Measurements from ENCODE around the gene ANKRD34A.
A peak's percentile ranks its signal among the peaks of the same experiment; 100 is the strongest.

ANKRD34A gene

DNA sequence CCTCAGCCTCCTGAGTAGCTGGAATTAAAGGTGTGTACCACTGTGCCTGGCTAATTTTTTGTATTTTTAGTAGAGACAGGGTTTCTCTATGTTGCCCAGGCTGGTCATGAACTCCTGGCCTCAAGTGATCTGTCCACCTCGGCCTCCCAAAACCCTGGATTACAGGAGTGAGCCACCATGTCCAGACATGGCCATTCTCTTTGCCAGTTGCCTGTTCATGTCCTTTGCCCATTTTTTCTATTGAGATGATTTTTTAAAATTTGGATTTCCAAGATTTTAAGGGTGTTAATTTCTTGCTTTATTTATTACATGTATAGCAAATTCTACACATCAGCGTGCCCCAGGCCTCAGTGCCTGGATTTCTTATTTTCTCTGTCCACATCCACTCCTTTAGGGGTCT is 2.9 kb upstream of the ANKRD34A start:
- no peak for DNase-seq (ENCODE audit: low spot score)

- no peak for DNase-seq (ENCODE audit: low spot score)
These were observed 857 bp upstream of the ANKRD34A start for GRCh38 chr1:145965119-145965744.

DNA sequence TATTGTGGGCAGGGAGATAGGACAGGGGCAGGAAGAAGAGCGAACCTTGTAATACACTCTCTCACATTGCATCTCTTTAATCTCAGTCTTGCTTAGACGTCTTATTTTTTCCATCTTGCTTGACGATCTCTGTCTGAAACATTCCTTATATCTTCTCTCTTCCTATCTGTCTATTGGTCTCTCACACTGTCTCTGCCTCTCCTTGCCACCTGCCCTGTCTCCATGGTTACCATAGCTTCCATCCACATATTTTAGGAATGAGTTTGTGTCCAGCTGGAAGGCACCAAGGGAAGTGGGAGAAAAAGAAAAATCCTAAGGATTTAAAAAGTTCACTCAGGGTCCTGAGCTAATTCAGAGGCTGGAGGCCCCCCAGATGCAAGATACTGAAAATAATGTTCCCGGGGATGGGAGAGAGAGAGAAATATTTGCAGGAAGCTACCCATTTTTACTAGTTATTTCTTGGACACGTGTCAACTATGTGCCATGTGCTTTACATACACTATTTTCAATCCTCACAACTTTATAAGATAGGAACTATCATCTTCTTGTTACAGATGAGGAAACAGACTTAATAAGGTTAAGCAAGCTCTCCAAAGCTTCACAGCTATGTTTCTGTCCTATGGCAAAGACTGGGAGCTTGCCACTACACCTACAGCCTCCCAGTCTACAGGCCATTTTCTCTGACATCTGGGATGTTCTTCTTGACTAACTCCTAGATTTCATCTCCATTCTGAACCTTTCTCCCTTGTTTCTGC is 933 bp downstream of the ANKRD34A start:
- DNase-seq (ENCODE audit: low spot score), result peak; percentile 57

- DNase-seq (ENCODE audit: low spot score), result no peak
These were observed 1.9 kb downstream of the ANKRD34A start for GRCh38 chr1:145962157-145963102.

DNA sequence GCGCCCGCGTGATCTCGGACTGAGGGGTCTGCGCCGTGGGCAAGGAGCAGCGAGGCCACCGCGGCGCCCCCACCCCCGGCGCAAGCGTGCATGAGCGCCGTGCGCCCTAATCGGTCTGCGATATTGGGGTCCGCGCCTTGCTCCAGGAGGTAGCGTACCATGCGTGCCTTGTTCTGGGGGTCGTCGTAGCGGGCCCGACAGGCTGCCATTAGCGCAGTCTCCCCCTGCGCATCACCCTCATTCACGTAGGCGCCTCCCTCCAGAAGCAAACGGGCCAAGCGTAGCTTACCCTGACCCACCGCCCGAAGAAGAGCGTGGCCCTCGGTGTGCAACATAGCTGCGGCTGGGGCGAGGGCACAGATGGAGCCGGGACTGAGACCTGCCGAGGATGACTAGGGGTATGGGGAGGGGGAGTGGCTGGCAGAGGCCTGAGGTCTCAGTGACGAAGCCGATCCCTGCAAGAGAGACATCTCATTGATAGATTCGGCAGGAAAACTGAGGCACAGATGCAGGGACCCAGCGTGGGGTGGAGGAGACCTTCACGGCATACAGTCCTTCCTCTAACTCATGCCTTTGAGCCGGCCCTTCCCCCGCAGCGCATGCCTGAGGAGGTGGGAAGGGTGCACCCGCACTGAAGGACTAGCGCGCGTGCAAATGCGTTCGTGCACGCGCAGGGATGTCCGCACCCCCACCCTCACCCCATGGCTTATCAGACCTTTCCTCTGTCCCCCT is 2.8 kb downstream of the ANKRD34A start:
- DNase-seq (ENCODE audit: low spot score), result no peak

- no peak for DNase-seq (ENCODE audit: low spot score)
These were observed 3.3 kb downstream of the ANKRD34A start for GRCh38 chr1:145961109-145961424.

DNA sequence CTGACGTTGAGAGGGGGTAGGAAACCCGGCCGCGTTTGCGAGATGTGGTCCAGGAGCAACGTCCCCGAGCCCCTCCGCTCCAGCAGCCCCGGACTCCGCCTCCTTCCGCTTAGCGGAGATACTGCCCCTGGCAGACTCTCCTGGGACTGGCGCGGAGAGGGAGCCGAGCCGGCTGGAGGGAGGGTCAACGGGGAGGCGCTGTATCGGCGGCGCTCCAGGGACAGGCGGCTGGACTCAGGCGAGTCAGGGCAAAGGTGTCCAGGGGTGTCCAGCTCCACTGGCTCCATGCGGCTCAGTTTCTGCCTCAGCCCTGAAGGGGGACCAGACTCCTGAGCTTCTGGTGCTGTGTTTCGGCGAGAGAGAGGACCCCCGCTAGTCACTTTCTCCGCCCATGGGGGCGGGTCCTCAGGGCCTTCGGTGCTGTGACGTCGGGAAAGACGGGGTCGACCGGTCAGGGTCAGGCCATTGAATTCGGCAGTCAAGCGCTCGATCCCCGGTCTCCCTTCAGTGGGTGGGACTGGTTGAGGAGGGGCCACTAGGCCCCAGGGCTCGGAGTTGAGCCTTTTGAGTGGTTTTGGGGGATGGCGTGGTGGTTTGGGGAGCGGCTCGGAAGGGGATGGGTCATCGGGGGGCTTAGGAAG is 3.8 kb downstream of the ANKRD34A start:
- DNase-seq (ENCODE audit: low spot score), result no peak

DNA sequence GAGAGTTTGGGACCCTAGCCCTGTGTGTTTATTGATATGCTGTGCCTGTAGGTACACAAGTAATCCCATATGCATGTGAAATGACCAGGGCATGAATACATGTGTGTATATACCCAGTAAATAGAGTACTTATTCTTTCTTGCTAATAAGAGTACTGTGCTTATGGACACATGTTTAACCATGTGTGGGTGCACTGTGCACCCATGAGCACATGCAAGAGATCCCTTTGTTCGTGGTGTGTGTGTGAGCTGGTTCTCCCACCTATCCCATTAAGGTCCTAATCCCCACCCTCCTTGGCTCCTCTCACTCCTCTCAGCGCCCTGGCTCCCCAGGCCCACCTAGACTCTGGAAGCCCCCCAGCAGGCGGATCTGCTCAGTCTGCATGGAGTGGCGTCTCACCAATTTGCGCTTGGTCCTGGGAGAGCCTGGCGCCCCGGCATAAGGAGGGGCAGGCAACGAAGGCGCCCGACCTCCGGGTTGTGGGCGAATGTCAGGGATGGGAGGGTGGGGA is 4.4 kb downstream of the ANKRD34A start:
- DNase-seq (ENCODE audit: low spot score), result no peak

DNA sequence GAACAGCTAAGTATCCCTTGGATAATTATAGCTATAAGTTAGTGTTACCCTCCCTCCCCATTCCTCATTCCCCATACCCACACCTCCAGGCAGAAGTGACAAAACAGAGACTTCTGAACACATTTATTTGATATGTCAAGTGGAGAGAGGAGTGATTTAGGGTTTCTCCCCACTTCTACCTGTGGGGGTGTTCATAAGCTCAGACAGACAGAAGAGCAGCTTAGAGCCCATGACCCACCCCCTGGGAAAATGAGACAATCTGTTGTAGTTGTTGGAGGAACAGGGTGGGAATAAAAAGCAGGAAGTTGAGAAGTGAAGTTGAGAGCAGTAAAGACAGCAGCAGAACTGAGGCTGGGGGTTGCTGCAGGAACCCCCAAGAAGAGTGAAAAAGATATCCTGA is 5.0 kb downstream of the ANKRD34A start:
- no peak for DNase-seq (ENCODE audit: low spot score)

DNA sequence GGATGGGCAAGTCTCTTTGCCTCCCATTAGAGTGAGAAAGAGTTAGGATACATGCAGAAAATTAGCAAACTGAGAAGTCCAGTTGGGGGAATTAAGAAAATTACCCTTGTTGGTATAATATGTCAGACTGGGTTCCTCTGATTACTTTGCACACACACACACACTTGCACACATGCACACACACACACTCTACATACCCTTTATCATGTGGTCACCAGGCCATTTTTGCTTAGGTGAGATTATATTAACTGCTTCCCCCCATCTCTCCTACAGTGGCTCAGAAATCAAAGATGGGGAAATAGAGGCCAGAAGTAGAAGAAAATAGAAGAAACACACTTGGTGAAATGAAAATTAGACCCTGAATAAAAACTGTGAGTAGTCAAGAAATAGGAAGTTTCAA is 5.6 kb downstream of the ANKRD34A start:
- no peak for DNase-seq (ENCODE audit: low spot score)

DNA sequence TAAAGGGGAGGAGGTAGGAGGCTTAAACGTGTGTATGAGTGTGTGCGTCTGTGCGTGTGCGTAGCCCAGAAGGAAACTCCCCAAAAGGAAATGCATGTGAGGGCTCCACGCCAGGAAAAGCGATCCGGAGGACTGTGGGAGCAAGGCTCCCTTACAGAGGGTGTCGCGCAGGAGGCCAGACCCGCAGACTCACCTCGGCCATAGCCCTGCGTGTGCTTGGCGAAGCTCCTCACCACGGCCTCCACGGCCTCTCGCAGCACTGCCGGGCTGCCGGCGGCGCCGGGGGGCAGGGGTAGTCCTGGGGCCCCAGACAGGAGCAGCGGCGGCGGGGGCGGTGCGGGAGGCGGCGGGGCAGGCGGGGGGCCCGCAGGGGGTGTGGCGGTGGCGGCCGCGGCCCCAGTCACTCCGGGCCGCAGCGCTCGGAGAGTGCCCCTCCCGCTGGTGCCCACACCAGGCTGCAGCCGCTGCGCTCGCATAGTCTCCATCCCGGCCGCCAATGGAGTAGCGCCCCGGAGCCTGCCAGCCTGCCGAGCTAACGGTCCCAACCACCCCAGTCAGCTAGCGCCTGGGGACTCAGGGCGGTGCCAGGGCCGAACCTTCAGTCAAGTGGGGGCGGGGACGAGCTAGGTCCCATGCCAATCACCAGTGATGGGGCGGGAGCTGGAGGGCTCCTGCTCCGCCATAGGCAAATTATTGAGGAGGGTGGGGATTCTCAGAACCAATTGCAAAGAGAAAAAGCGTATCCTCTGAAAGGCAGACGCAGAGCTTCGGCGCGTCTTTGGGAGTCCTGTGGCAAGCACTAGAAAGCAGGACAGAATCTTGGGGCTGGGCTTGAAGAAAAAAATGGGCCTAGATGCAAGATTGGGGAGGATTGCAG is 6.7 kb downstream of the ANKRD34A start, which contains the start of gene LIX1L:
Gene LIX1L, minus strand, starts transcription at position 575 of the 877 bp plus-strand sequence. Its CDS starts 90 bp downstream, at position 485.
- peak; percentile 96 for DNase-seq (ENCODE audit: low spot score)

- DNase-seq (ENCODE audit: low spot score), result no peak
These were observed 7.5 kb downstream of the ANKRD34A start for GRCh38 chr1:145956781-145957442.

DNA sequence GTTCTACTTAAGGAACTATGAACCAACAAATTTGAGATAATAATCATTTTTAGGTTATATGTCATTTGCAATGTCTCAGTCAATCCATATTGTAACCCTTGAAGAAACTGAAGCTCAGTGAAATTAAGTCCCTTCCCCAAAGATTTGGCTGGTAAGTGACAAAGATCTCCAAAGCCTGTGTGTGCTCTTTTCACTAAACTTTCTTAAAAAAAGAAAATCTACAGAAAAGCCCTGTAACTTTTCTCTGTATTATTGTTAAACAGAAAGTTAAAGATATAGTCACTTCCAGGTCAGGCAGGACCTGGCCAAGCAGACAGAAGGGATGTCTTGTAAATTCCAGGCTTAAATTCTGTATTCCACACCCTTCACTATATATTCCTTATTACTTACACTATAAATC is 8.0 kb downstream of the ANKRD34A start:
- no peak for DNase-seq (ENCODE audit: low spot score)

GRCh38 chr1:145955436-145955835 is 8.9 kb downstream of the ANKRD34A start:
- no peak for DNase-seq (ENCODE audit: low spot score)

DNA sequence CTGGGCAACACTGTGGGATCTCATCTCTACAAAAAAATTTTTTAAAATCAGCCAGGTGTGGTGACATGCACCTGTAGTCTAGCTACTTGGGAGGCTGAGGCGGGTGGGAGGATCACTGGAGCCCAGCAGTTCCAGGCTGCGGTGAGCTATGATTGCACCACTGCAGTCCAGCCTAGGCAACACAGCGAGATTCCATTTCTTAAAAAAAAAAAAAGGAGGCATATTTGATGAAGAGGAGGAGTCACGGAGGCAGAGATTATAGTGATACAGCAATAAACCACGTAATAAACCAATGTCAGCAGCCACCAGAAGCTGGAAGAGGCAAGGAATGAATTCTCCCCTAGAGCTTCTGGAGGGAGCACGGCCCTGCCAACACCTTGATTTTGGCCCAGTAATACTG is 10.5 kb downstream of the ANKRD34A start:
- DNase-seq (ENCODE audit: low spot score), result no peak

DNA sequence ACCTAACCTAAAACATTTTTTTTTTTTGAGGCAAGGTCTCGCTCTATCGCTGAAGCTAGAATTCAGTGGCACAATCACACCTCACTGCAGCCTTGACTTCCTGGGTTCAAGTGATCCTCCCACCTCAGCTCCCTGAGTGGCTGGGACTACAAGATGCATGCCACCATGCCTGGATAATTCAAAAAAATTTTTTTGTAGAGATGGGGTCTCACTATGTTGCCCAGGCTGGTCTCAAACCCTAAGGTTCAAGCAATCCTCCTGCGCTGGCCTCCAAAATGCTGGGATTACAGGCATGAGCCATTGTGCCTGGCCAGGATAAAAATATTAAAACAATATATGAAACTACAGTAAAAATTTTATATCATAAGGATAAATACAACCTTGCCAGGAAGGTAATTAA is 11.5 kb downstream of the ANKRD34A start:
- DNase-seq (ENCODE audit: low spot score), result no peak

DNA sequence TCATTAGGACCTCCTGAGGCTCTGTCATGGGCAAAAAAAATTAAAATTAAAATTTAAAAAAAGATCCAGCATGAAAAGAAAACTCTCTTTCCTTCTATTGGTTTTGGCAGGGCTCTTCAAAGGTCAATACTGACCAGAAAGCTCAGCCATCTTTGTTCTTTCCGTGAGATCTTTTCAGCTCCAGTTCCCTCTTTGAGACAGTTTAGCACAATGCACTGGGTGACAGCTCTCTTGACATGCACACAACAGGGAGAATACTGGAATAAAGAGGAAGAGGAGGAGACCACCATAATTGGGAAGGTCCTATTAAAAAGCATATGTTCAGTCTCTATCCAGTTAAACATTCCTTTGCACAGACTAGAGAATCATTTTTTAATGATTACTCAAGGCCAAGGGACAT is 12.8 kb downstream of the ANKRD34A start:
- no peak for DNase-seq (ENCODE audit: low spot score)

GRCh38 chr1:145949219-145949618 is 15.2 kb downstream of the ANKRD34A start:
- no peak for DNase-seq (ENCODE audit: low spot score)

DNA sequence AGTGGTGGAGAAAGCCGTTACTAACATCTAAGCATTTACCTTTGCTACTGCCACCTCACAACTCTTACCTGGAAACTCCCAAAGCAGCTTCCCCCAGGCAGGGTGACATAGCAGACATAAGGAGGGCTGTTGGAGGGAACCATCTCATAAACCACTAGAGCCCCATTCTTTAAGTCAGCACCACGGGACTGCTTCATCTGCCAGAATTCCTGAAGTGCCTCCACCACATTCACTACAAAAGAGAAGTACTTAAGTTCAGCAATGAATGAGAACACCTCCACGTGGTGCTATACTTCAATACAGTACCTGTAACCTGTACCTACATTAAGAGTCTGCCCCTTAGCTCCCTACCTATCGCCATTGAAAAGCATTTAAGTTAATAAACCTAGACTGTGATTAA is 16.8 kb downstream of the ANKRD34A start:
- no peak for DNase-seq (ENCODE audit: low spot score)

- DNase-seq (ENCODE audit: low spot score), result no peak
These were observed 17.8 kb downstream of the ANKRD34A start for GRCh38 chr1:145946477-145946986.
